Heart left ventricle (tissue), 13 donors: ENCODE data around the gene PLIN4.
"Not testable (repeated sequence)": the region's sequence is repeated elsewhere in the genome, so short reads cannot be mapped to it uniquely, and the experiment has no call there.

Experiments used
- CTCF ChIP-seq, 12 donors: fragments of 200-600 bp; sonication (generic) in 4 of 12; IDR thresholded peaks; one replicate each; pipeline versions ENCODE4 v1.5.0 to v1.8.0; 2018 to 2022; ENCODE audit warnings: antibody characterized with exemption in 12 of 12, mild to moderate bottlenecking in 5 of 12
- POLR2A ChIP-seq, 2 donors: fragments of 450-650 bp; IDR thresholded peaks; one replicate each; pipeline ENCODE4 v1.6.1; 2017; ENCODE audit warnings: antibody characterized with exemption in 2 of 2, mild to moderate bottlenecking in 2 of 2, moderate library complexity in 2 of 2
- donor health status: ischemic (EF 13 %, LVEDD 7.1; RV severe dilation, severe dysfunction).
- donor health status: DM: no; HTN: yes; CAD: no.
- donor health status: DM: no; HTN: no; CAD: no.
- donor health status: ischemic (EF 25% LVEDD 6.9; RV normal size, moderate dysfunction).
- donor health status: ischemic (EF 25% LVEDD 5.7; RV mildly dilated, moderate dysfunction).
- donor health status: ischemic (EF 35%, LVEDD 5.7; RV mildly dilated, moderate dysfunction).
- donor health status: nonischemic (EF 11% LVEDD 7.7; RV severe dilation, severe dysfunction).
- donor health status: DM: yes; HTN: yes; CAD: no.
- donor health status: PGD.
- donor health status: ischemic (EF 29% LVEDD 5.4; RV normal size, mild dysfunction).
- donor health status: nonischemic (EF 23%, LVEDD 6.1; RV moderate dilation, normal function).

DNA sequence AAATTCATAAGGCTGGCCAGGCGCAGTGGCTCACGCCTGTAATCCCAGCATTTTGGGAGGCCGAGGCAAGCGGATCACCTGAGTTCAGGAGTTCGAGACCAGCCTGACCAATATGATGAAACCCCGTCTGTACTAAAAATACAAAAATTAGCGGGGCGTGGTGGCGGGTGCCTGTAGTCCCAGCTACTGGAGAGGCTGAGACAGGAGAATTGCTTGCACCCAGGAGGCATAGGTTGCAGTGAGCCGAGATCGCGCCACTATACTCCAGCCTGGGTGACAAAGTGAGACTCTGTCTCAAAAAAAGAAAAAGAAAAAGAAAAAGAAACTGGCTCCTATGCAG, 23.5 kb upstream of the PLIN4 start:
- TF ChIP-seq POLR2A, CTCF (IDR thresholded peaks at IDR 0.05): not testable (repeated sequence)
